Neuronal stem cell (in vitro differentiated cells): Measurements from ENCODE around the gene TRABD2A.

Experiments
- DNase-seq: peaks from one replicate; pipeline ENCODE4 v3.0.0-alpha.2; 2013; ENCODE audit warnings: low spot score
- H2AFZ ChIP-seq: one replicate; pipeline ENCODE4 v1.6.1; 2013; ENCODE audit warnings: mild to moderate bottlenecking, low read length, inconsistent platforms
- H2AK5ac ChIP-seq: 2 replicates; pipeline ENCODE4 v1.6.1; 2013; ENCODE audit warnings: low read depth, mild to moderate bottlenecking, inconsistent platforms, low read length, moderate library complexity, mixed read lengths
- H2BK120ac ChIP-seq: 2 replicates; pipeline ENCODE4 v1.6.1; 2013; ENCODE audit warnings: low read depth, mild to moderate bottlenecking, inconsistent platforms, low read length, moderate library complexity, mixed read lengths
- H2BK12ac ChIP-seq: one replicate; pipeline ENCODE4 v1.6.1; 2013; ENCODE audit warnings: low read length, inconsistent platforms
- H2BK15ac ChIP-seq: 2 replicates; pipeline ENCODE4 v1.6.1; 2013; ENCODE audit warnings: mild to moderate bottlenecking, low read length, inconsistent platforms, mixed read lengths
- H2BK5ac ChIP-seq: one replicate; pipeline ENCODE4 v1.6.1; 2013; ENCODE audit warnings: inconsistent platforms, mild to moderate bottlenecking, low read length, moderate library complexity
- H3K14ac ChIP-seq: one replicate; pipeline ENCODE4 v1.6.1; 2013; ENCODE audit warnings: low read length, inconsistent platforms
- H3K18ac ChIP-seq: 2 replicates; pipeline ENCODE4 v1.6.1; 2013; ENCODE audit warnings: low read length, inconsistent platforms
- H3K23ac ChIP-seq: 2 replicates; pipeline ENCODE4 v1.6.1; 2013; ENCODE audit warnings: low read depth, mild to moderate bottlenecking, mixed read lengths, low read length, inconsistent platforms; ENCODE audit not compliant: poor library complexity
- H3K27ac ChIP-seq: replicated peaks from 3 replicates; pipeline ENCODE4 v1.5.1; 2013; ENCODE audit warnings: low read length, inconsistent platforms
- H3K27me3 ChIP-seq, 3 experiments: 2 replicates each; pipeline ENCODE4 v1.6.1; 2013; ENCODE audit warnings: low read length in 3 of 3, mild to moderate bottlenecking in 2 of 3, inconsistent platforms in 1 of 3, low read depth in 1 of 3, mixed read lengths in 1 of 3, moderate library complexity in 1 of 3; ENCODE audit not compliant: control insufficient read depth in 3 of 3, insufficient read depth in 3 of 3
- H3K36me3 ChIP-seq, 2 donors: replicated peaks in 1 of 2; 2 replicates each; pipeline ENCODE4 v1.6.1; 2013; ENCODE audit warnings: low read length in 2 of 2; ENCODE audit not compliant: control insufficient read depth in 2 of 2, insufficient read depth in 2 of 2
- H3K4ac ChIP-seq: 2 replicates; pipeline ENCODE4 v1.6.1; 2013; ENCODE audit warnings: inconsistent platforms, mild to moderate bottlenecking, low read length, moderate library complexity
- H3K4me1 ChIP-seq, 2 donors: 1 replicate in 1 of 2; 2 replicates in 1 of 2; pipeline ENCODE4 v1.6.1; 2013; ENCODE audit warnings: low read length in 2 of 2, low read depth in 1 of 2; ENCODE audit not compliant: control insufficient read depth in 2 of 2, insufficient read depth in 1 of 2
- H3K4me2 ChIP-seq: one replicate; pipeline ENCODE4 v1.6.1; 2013; ENCODE audit warnings: mild to moderate bottlenecking, low read length, inconsistent platforms; ENCODE audit not compliant: insufficient read depth, poor library complexity, severe bottlenecking
- H3K4me3 ChIP-seq, 2 donors: 2 replicates each; pipeline ENCODE4 v1.5.1; 2013; ENCODE audit warnings: low read length in 2 of 2, mild to moderate bottlenecking in 2 of 2, inconsistent platforms in 1 of 2, moderate library complexity in 1 of 2
- H3K79me1 ChIP-seq: one replicate; pipeline ENCODE4 v1.6.1; 2013; ENCODE audit warnings: low read depth, mild to moderate bottlenecking, inconsistent platforms, low read length, moderate library complexity
- H3K9ac ChIP-seq: one replicate; pipeline ENCODE4 v1.6.1; 2013; ENCODE audit warnings: mild to moderate bottlenecking, low read depth, low read length, inconsistent platforms; ENCODE audit not compliant: poor library complexity
- H3K9me3 ChIP-seq, 2 donors: replicated peaks in 1 of 2; 2 replicates each; pipeline versions ENCODE3 to v1.6.1; 2013; ENCODE audit warnings: low read length in 2 of 2, mild to moderate bottlenecking in 2 of 2, inconsistent platforms in 1 of 2, low read depth in 1 of 2, mixed read lengths in 1 of 2, moderate library complexity in 1 of 2; ENCODE audit not compliant: control insufficient read depth in 2 of 2, insufficient read depth in 1 of 2
- H4K8ac ChIP-seq: one replicate; pipeline ENCODE4 v1.6.1; 2013; ENCODE audit warnings: low read depth, mild to moderate bottlenecking, inconsistent platforms, low read length, moderate library complexity
- H4K91ac ChIP-seq: one replicate; pipeline ENCODE4 v1.6.1; 2013; ENCODE audit warnings: low read length, low read depth, mild to moderate bottlenecking, inconsistent platforms; ENCODE audit not compliant: poor library complexity
- WGBS, 2 donors: extraction: QIAGEN DNeasy Blood & Tissue Kit; methylation state at CpG; one replicate each; pipeline ENCODE4 v1.1.7; 2013; ENCODE audit warnings: missing lambda C conversion rate in 2 of 2, mixed read lengths in 1 of 2; ENCODE audit not compliant: insufficient read length in 2 of 2, insufficient replicate concordance in 1 of 2; ENCODE audit errors: extremely low coverage in 2 of 2; 5-methylcytosine and 5-hydroxymethylcytosine counted together

TRABD2A gene

DNA sequence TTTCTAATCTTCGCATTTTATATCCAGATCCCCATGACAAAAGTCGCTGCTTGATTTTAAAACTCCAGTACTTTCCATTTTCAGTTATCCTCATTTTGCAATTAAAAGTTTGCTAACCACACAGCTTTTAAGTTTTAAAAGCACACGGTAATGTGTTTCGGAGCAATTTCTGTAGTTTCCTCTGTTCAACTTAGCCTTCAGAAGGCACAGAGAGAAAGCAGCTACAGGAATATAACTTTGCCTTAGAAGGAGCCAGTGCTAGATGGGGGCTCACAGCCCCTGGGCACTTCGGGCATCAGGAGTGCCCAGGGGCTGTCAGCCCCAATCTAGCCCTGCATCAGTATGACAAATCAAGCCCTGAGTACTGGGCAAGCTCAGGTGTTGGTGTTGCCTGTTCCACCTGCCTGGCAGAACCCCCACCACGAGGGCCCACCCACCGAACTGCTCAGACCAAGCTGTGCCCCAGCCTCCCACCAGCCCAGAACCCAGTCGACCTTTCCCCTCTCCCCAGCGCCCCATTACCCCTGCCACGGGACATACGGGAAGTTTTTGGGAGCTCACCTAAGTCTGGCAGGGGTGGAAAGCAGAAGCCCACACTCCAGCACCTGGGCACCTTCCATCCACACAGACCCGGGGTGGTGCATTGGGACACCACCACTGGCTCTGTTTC is 47.3 kb downstream of the TRABD2A start:
- Histone ChIP-seq H2BK5ac (no peak overlapping the region), H3K4me3 (no peak overlapping the region), H2BK15ac (no peak overlapping the region), H3K4me2 (no peak overlapping the region), H4K8ac (no peak overlapping the region), H2AFZ (no peak overlapping the region), H2BK120ac (no peak overlapping the region), H3K9ac (peak overlapping the region; percentile 63), H3K79me1 (peaks cover 4% of the 10 kb centered on the region), H3K27ac (no peak overlapping the region), H3K36me3 (peaks cover 0 to 4% of the 10 kb centered on the region in 2 donors), H3K18ac (peak overlapping the region; percentile 46), H4K91ac (peak overlapping the region; percentile 62), H2BK12ac (no peak overlapping the region), H3K4ac (no peak overlapping the region), H3K27me3 (peaks cover 0 to 4% (median 0%) of the 10 kb centered on the region in 3 experiments), H3K14ac (peak overlapping the region; percentile 4), H3K4me1 (peaks cover 1 to 13% of the 10 kb centered on the region in 2 donors), H3K9me3 (peaks cover 0 to 5% of the 10 kb centered on the region in 2 donors), H3K23ac (no peak overlapping the region), H2AK5ac (peak overlapping the region; percentile 61)
- WGBS, 2 donors = no CpG with 5 or more reads among the region's 12 CpGs
- no peak for DNase-seq

DNA sequence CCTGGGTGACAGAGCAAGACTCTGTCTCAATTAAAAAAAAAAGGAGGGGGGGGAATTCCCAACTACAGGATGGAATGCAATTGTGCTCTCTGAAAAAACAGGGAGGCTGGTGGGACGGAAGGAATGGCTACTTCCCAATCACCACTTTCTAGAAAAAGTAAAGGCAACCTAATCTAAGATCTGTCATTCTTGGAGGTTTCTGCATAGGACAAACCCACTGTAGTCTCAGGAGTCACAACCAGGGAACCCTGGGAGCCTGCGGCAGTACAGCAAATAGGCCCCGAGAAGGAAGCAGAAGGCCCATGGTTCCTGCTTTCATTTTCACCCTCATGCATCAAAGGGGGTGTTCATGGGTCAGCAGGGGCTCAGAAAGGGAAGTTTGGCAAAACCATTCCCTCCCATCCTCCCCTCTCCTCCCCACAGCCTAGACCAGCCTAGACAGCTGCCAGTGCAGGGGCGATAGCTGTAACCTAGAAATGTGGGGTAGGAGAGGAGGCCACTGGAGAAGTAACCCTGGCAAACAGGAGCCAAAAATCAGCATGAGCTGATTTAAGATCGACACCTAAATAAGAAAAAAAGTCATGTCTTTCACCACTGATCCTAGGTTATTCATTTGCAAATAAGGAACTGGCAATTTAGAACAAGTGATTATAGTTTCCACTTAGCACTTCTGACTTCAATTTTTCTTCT is 48.0 kb downstream of the TRABD2A start:
- H3K4me3 ChIP-seq = no peak overlapping the region

DNA sequence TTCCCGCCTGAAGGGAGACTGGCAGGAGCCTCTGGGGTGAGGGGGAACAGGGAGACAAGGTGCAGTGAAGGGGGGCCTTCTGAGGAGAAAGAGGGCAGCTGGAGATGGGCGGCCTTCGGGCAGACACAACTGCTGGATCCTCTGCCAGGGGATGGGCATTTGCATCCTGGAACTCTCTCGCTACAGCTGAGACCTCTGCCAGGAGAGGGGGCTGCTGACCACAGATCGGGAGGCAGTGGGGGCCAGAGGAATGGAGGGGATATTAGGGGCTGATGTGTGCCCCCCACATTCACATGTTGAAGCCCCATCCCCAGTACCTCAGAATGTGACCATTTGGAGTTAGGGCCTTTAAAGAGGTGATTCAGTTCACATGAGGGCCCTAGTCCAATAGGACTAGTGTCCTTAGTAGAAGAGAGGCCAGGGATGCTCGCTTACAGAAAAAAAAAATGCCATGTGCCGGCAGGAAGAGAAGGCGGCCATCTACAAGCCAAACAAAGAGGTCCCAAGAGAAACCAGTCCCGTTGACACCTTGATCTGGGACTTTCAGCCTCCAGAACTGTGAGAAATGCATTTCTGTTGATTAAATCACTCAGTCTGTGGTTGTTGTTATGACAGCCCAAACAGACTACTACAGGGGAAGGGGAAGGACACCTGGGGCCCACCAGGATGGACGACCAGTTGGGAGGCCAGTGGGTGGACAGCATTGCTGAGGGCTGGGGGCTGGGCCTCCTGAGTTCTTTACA is 50.0 kb downstream of the TRABD2A start:
- Histone ChIP-seq H3K27me3 (peaks cover 0 to 4% (median 0%) of the 10 kb centered on the region in 3 experiments), H3K14ac (no peak overlapping the region), H3K4me3 (no peak overlapping the region), H3K9me3 (peaks cover 0 to 5% of the 10 kb centered on the region in 2 donors), H3K79me1 (peaks cover 4% of the 10 kb centered on the region), H2BK15ac (no peak overlapping the region), H4K91ac (no peak overlapping the region), H3K9ac (no peak overlapping the region), H2AK5ac (peak overlapping the region; percentile 19), H3K27ac (no peak overlapping the region), H3K4me1 (peaks cover 1 to 13% of the 10 kb centered on the region in 2 donors), H2BK12ac (no peak overlapping the region), H3K4ac (no peak overlapping the region), H3K23ac (no peak overlapping the region), H4K8ac (no peak overlapping the region), H3K36me3 (peaks cover 0 to 4% of the 10 kb centered on the region in 2 donors), H3K4me2 (no peak overlapping the region), H2AFZ (peak overlapping the region; percentile 32), H2BK5ac (peak overlapping the region; percentile 70), H2BK120ac (no peak overlapping the region), H3K18ac (no peak overlapping the region)
- WGBS, 2 donors = no CpG with 5 or more reads among the region's 10 CpGs
- DNase-seq = no peak

More for the DNA sequence above, 48.0 kb downstream of the TRABD2A start:
- Histone ChIP-seq H3K27me3 (peaks cover 0 to 4% (median 0%) of the 10 kb centered on the region in 3 experiments), H3K27ac (no peak overlapping the region), H3K9ac (no peak overlapping the region), H2BK15ac (no peak overlapping the region), H3K4ac (no peak overlapping the region), H2AK5ac (no peak overlapping the region), H3K9me3 (peaks cover 0 to 5% of the 10 kb centered on the region in 2 donors), H4K8ac (no peak overlapping the region), H3K23ac (no peak overlapping the region), H2BK5ac (no peak overlapping the region), H3K36me3 (peaks cover 0 to 4% of the 10 kb centered on the region in 2 donors), H2AFZ (no peak overlapping the region), H3K14ac (no peak overlapping the region), H2BK12ac (no peak overlapping the region), H3K18ac (no peak overlapping the region), H2BK120ac (no peak overlapping the region), H3K79me1 (peaks cover 4% of the 10 kb centered on the region), H4K91ac (no peak overlapping the region), H3K4me2 (no peak overlapping the region), H3K4me1 (peaks cover 1 to 13% of the 10 kb centered on the region in 2 donors)
- DNase-seq = no peak
- no CpG with 5 or more reads among the region's 5 CpGs for WGBS, 2 donors
